SK-N-SH treated with all-trans-retinoic acid at 6 μM for 48 hours (cell line): ENCODE results near the gene SLC2A4.

Source experiments
- ATAC-seq: fragments of 200-7000 bp; cut with Tn5 transposase; 3 replicates; pipeline ENCODE4 v1.9.1; 2020; ENCODE audit warnings: mild to moderate bottlenecking, moderate library complexity
- ARNTL ChIP-seq: fragments of 450-650 bp; formaldehyde crosslinking; IDR thresholded peaks from 2 replicates; pipeline ENCODE4 v1.5.0; 2020; ENCODE audit warnings: low read depth, mild to moderate bottlenecking, moderate library complexity, borderline replicate concordance
- BACH2 ChIP-seq: fragments of 250-450 bp; sonication (Bioruptor Pico); IDR thresholded peaks from 2 replicates; pipeline ENCODE4 v1.9.0; 2021; ENCODE audit warnings: mild to moderate bottlenecking, borderline replicate concordance
- CREB5 ChIP-seq: fragments of 250-450 bp; sonication (Bioruptor Pico); IDR thresholded peaks from 2 replicates; pipeline ENCODE4 v1.5.1; 2020; ENCODE audit warnings: low read depth, mild to moderate bottlenecking, moderate library complexity
- GLIS3 ChIP-seq: fragments of 250-450 bp; sonication (Bioruptor Pico); IDR thresholded peaks from 2 replicates; pipeline ENCODE4 v1.5.0; 2020; ENCODE audit warnings: mild to moderate bottlenecking, moderate library complexity
- ISL1 ChIP-seq: fragments of 250-450 bp; sonication (Bioruptor Pico); IDR thresholded peaks from 2 replicates; pipeline ENCODE4 v2.1.2; 2022; ENCODE audit warnings: mild to moderate bottlenecking, moderate library complexity
- OSR1 ChIP-seq: fragments of 250-450 bp; sonication (Bioruptor Pico); IDR thresholded peaks from 2 replicates; pipeline ENCODE4 v1.8.0; 2022; ENCODE audit warnings: moderate library complexity, mild to moderate bottlenecking, inconsistent platforms
- PATZ1 ChIP-seq: fragments of 250-450 bp; sonication (Bioruptor Pico); IDR thresholded peaks from 2 replicates; pipeline ENCODE4 v1.8.0; 2020; ENCODE audit warnings: mild to moderate bottlenecking, moderate library complexity, borderline replicate concordance
- POU6F1 ChIP-seq: fragments of 250-450 bp; sonication (Bioruptor Pico); IDR thresholded peaks from 2 replicates; pipeline ENCODE4 v1.8.0; 2021; ENCODE audit warnings: low read depth, mild to moderate bottlenecking, moderate library complexity, borderline replicate concordance
- PPARA ChIP-seq: fragments of 250-450 bp; sonication (Bioruptor Pico); IDR thresholded peaks from 2 replicates; pipeline ENCODE4 v1.5.0; 2020; ENCODE audit warnings: mild to moderate bottlenecking, borderline replicate concordance
- RARB ChIP-seq: fragments of 250-450 bp; sonication (Bioruptor Pico); IDR thresholded peaks from 2 replicates; pipeline ENCODE4 v1.8.0; 2021; ENCODE audit warnings: mild to moderate bottlenecking, moderate library complexity
- TCF4 ChIP-seq: fragments of 250-450 bp; sonication (Bioruptor Pico); IDR thresholded peaks from 2 replicates; pipeline ENCODE4 v1.8.0; 2021; ENCODE audit warnings: mild to moderate bottlenecking, moderate library complexity, borderline replicate concordance
- TOX ChIP-seq: fragments of 250-450 bp; sonication (Bioruptor Pico); IDR thresholded peaks from 2 replicates; pipeline ENCODE4 v1.8.0; 2021; ENCODE audit warnings: mild to moderate bottlenecking, moderate library complexity, borderline replicate concordance
- TSHZ2 ChIP-seq: fragments of 250-450 bp; sonication (Bioruptor Pico); IDR thresholded peaks from 2 replicates; pipeline ENCODE4 v1.5.0; 2020; ENCODE audit warnings: mild to moderate bottlenecking, moderate library complexity
- ZC3H10 ChIP-seq: fragments of 250-450 bp; sonication (Bioruptor Pico); IDR thresholded peaks from 2 replicates; pipeline ENCODE4 v1.5.1; 2021; ENCODE audit warnings: mild to moderate bottlenecking, moderate library complexity
- ZFP3 ChIP-seq: fragments of 250-450 bp; sonication (Bioruptor Pico); IDR thresholded peaks from 2 replicates; pipeline ENCODE4 v1.5.0; 2020; ENCODE audit warnings: mild to moderate bottlenecking, moderate library complexity
- ZFP30 ChIP-seq: fragments of 450-650 bp; formaldehyde crosslinking; IDR thresholded peaks from 2 replicates; pipeline ENCODE4 v1.5.0; 2022; ENCODE audit warnings: mild to moderate bottlenecking, moderate library complexity
- ZNF565 ChIP-seq: fragments of 450-650 bp; formaldehyde crosslinking; conservative IDR thresholded peaks from 2 replicates; pipeline ENCODE4 v1.5.0; 2020; ENCODE audit warnings: low read depth, mild to moderate bottlenecking, moderate library complexity
- ZNF70 ChIP-seq: fragments of 450-650 bp; formaldehyde crosslinking; IDR thresholded peaks from 2 replicates; pipeline ENCODE4 v1.5.0; 2020; ENCODE audit warnings: mild to moderate bottlenecking, moderate library complexity
- ZNF8 ChIP-seq: fragments of 450-650 bp; formaldehyde crosslinking; IDR thresholded peaks from 2 replicates; pipeline ENCODE4 v1.5.0; 2020; ENCODE audit warnings: mild to moderate bottlenecking, moderate library complexity

SLC2A4 gene

GRCh38 chr17:7312432-7313087 lies 31.0 kb downstream of the SLC2A4 start (continued):
- no peak for TF ChIP-seq PATZ1 (CRISPR knock-in tag)
- TF ChIP-seq PPARA (CRISPR knock-in tag): no peak
- no peak for TF ChIP-seq CREB5

- peak; percentile 15; the same call in 2 of the 3 replicates for ATAC-seq
- TF ChIP-seq RARB (CRISPR knock-in tag): no peak
- no peak for TF ChIP-seq OSR1 (CRISPR knock-in tag)
- TF ChIP-seq ZNF8 (CRISPR knock-in tag): no peak
- no peak for TF ChIP-seq ZNF70 (CRISPR knock-in tag)
- no peak for TF ChIP-seq BACH2 (CRISPR knock-in tag)
- TF ChIP-seq CREB5: no peak
- TF ChIP-seq ARNTL (CRISPR knock-in tag): no peak
- TF ChIP-seq ZFP30: no peak
- TF ChIP-seq TSHZ2 (CRISPR knock-in tag): no peak
- TF ChIP-seq PATZ1 (CRISPR knock-in tag): no peak
- no peak for TF ChIP-seq ZNF565 (CRISPR knock-in tag)
- TF ChIP-seq ZC3H10 (CRISPR knock-in tag): no peak
- no peak for TF ChIP-seq TCF4 (CRISPR knock-in tag)
- no peak for TF ChIP-seq GLIS3 (CRISPR knock-in tag)
- TF ChIP-seq PPARA (CRISPR knock-in tag): no peak
- TF ChIP-seq POU6F1 (CRISPR knock-in tag): no peak
- no peak for TF ChIP-seq ISL1 (CRISPR knock-in tag)
- TF ChIP-seq TOX (CRISPR knock-in tag): no peak
- no peak for TF ChIP-seq ZFP3 (CRISPR knock-in tag)
These were observed 31.8 kb downstream of the SLC2A4 start for GRCh38 chr17:7313088-7313889.
